GM18526 (cell line): ENCODE results near the gene LRRC14B.

Source experiments
- POLR2A ChIP-seq: IDR thresholded peaks from 3 replicates; pipeline ENCODE4 v1.6.1; 2011; ENCODE audit not compliant: insufficient read length; ENCODE audit errors: extremely low read depth

LRRC14B gene

GRCh38 chr5:223791-224190, 32.5 kb downstream of the LRRC14B start:
- TF ChIP-seq POLR2A = no peak

GRCh38 chr5:225334-225733, 34.0 kb downstream of the LRRC14B start:
- TF ChIP-seq POLR2A = no peak

GRCh38 chr5:228886-229285, 37.6 kb downstream of the LRRC14B start:
- no peak for TF ChIP-seq POLR2A

- TF ChIP-seq POLR2A = no peak
Measured at GRCh38 chr5:230711-231110, 39.4 kb downstream of the LRRC14B start.

- no peak for TF ChIP-seq POLR2A
Measured at GRCh38 chr5:231661-232060, 40.4 kb downstream of the LRRC14B start.

- TF ChIP-seq POLR2A = no peak
Measured at GRCh38 chr5:234450-234849, 43.2 kb downstream of the LRRC14B start.
